B cell (primary cell): ENCODE results near the gene PTPN23. TPM values are rescaled to one million over a fixed set of nuclear protein-coding genes. Genes with fewer than 3 reads are reported as not detected.

Source experiments
- ATAC-seq: fragments of 200-7000 bp; cut with Tn5 transposase; one replicate; pipeline ENCODE4 v1.10.0; 2021; ENCODE audit warnings: low read depth, mild to moderate bottlenecking, moderate number of reproducible peaks, moderate library complexity
- CTCF ChIA-PET: fragments of 350-600 bp; sonication (Branson Sonifier 250); formaldehyde crosslinking; loops from one replicate; lab custom pipeline; 2021; ENCODE audit warnings: antibody characterized with exemption, inconsistent platforms; lab: Charles Lee
- POLR2A ChIA-PET: fragments of 350-600 bp; sonication (Branson Sonifier 250); formaldehyde crosslinking; loops from one replicate; lab custom pipeline; 2021; ENCODE audit warnings: antibody characterized with exemption; lab: Charles Lee
- DNase-seq: peaks from one replicate; pipeline ENCODE4 v3.0.0; 2013
- H2AFZ ChIP-seq: 2 replicates; pipeline ENCODE4 v1.6.1; 2012; ENCODE audit warnings: mild to moderate bottlenecking, low read depth, low read length; ENCODE audit not compliant: insufficient read depth, poor library complexity, severe bottlenecking
- H3K27ac ChIP-seq, 2 donors: 1 replicate in 1 of 2; 2 replicates in 1 of 2; pipeline ENCODE4 v1.5.1; 2012 to 2013; ENCODE audit warnings: low read length in 2 of 2, mild to moderate bottlenecking in 2 of 2, moderate library complexity in 1 of 2
- H3K27me3 ChIP-seq, 4 experiments: fragments of 200-600 bp in 1 of 4; sonication (generic) in 1 of 4; replicated peaks in 1 of 4; 1 replicate in 2 of 4; 2 replicates in 2 of 4; pipeline versions ENCODE4 v1.6.1 to v1.7.0; 2013 to 2016; ENCODE audit warnings: low read length in 3 of 4, mild to moderate bottlenecking in 2 of 4, mixed read lengths in 1 of 4, moderate library complexity in 1 of 4; ENCODE audit not compliant: insufficient read depth in 4 of 4, control insufficient read depth in 3 of 4; ENCODE audit errors: control extremely low read depth in 1 of 4
- H3K36me3 ChIP-seq, 2 experiments: replicated peaks in 1 of 2; 1 replicate in 1 of 2; 2 replicates in 1 of 2; pipeline versions ENCODE4 v1.6.1 to v1.7.1; 2013; ENCODE audit warnings: low read length in 1 of 2; ENCODE audit not compliant: insufficient read depth in 2 of 2, control insufficient read depth in 1 of 2; ENCODE audit errors: control extremely low read depth in 1 of 2, extremely low read depth in 1 of 2
- H3K4me1 ChIP-seq, 2 donors: fragments of 200-600 bp in 1 of 2; sonication (generic) in 1 of 2; 1 replicate in 1 of 2; 2 replicates in 1 of 2; pipeline versions ENCODE4 v1.5.1 to v1.6.1; 2013 to 2017; ENCODE audit warnings: low read length in 2 of 2; ENCODE audit not compliant: control insufficient read depth in 2 of 2, insufficient read depth in 2 of 2
- H3K4me2 ChIP-seq: replicated peaks from 2 replicates; pipeline ENCODE3; 2012; ENCODE audit warnings: mild to moderate bottlenecking, low read depth, low read length; ENCODE audit not compliant: poor library complexity, severe bottlenecking
- H3K4me3 ChIP-seq, 5 experiments: fragments of 200-600 bp in 1 of 5; sonication (generic) in 1 of 5; 1 replicate in 3 of 5; 2 replicates in 2 of 5; pipeline versions ENCODE4 v1.5.1 to v1.7.0; 2011 to 2016; ENCODE audit warnings: low read length in 4 of 5, mild to moderate bottlenecking in 4 of 5, low read depth in 2 of 5, control low read depth in 1 of 5, moderate library complexity in 1 of 5; ENCODE audit not compliant: insufficient read depth in 1 of 5; ENCODE audit errors: control extremely low read depth in 1 of 5, extremely low read depth in 1 of 5
- H3K79me2 ChIP-seq: fragments of 200-600 bp; sonication (generic); one replicate; pipeline ENCODE4 v1.6.0; 2016; ENCODE audit warnings: low read length; ENCODE audit not compliant: control insufficient read depth, insufficient read depth
- H3K9ac ChIP-seq: fragments of 200-600 bp; sonication (generic); 2 replicates; pipeline ENCODE4 v1.6.1; 2017; ENCODE audit warnings: mild to moderate bottlenecking, low read length, moderate library complexity
- H3K9me3 ChIP-seq, 3 donors: one replicate each; pipeline versions ENCODE4 v1.6.1 to v1.7.1; 2013; ENCODE audit warnings: low read length in 2 of 3; ENCODE audit not compliant: control insufficient read depth in 2 of 3, insufficient read depth in 1 of 3; ENCODE audit errors: control extremely low read depth in 1 of 3
- H4K20me1 ChIP-seq: 2 replicates; pipeline ENCODE4 v1.6.0; 2012; ENCODE audit warnings: mild to moderate bottlenecking, low read length; ENCODE audit not compliant: insufficient read depth, control insufficient read depth, poor library complexity, severe bottlenecking
- H3K27ac Mint-ChIP-seq: one replicate; pipeline ENCODE4 v1.8.0; 2021; ENCODE audit warnings: mixed read lengths
- H3K27me3 Mint-ChIP-seq: one replicate; pipeline ENCODE4 v1.8.0; 2021; ENCODE audit warnings: mixed read lengths
- H3K4me1 Mint-ChIP-seq: one replicate; pipeline ENCODE4 v1.8.0; 2021; ENCODE audit warnings: mixed read lengths
- H3K4me3 Mint-ChIP-seq: one replicate; pipeline ENCODE4 v1.8.0; 2021; ENCODE audit warnings: mixed read lengths
- H3K9me3 Mint-ChIP-seq: one replicate; pipeline ENCODE4 v1.8.0; 2022; ENCODE audit warnings: mixed read lengths; ENCODE audit not compliant: insufficient read depth
- CTCF ChIP-seq: fragments of 200-600 bp; IDR thresholded peaks from one replicate; pipeline ENCODE4 v1.8.0; 2022; ENCODE audit warnings: antibody characterized with exemption, mild to moderate bottlenecking
- EZH2 ChIP-seq: IDR thresholded peaks from 2 replicates; pipeline ENCODE4 v1.6.1; 2012; ENCODE audit warnings: borderline replicate concordance, low read depth, mild to moderate bottlenecking, moderate library complexity, low read length; ENCODE audit not compliant: insufficient read depth, poor library complexity, severe bottlenecking
- WGBS: methylation state at CpG from one replicate; pipeline ENCODE4 v1.1.5; 2013; ENCODE audit warnings: missing lambda C conversion rate; ENCODE audit not compliant: insufficient coverage; 5-methylcytosine and 5-hydroxymethylcytosine counted together
- intact Hi-C: fragments of 100-400 bp; cut with micrococcal nuclease; formaldehyde crosslinking; loops from one replicate; pipeline ENCODE4 v1.10.0; 2022
- polyA plus RNA-seq: library from polyadenylated mRNA; depleted of rRNA; stranded (reverse); fragments of >200 nt; gene quantifications from 2 replicates; pipeline ENCODE4 v1.2.3, GENCODE V29; 2012
- total RNA-seq, 2 donors: library from RNA; stranded (reverse); fragments of 120-200 nt in 1 of 2; gene quantifications; 1 replicate in 1 of 2; 2 replicates in 1 of 2; pipeline versions ENCODE4 v1.2.3 to v1.2.4, GENCODE V29; 2013 to 2022

PTPN23 gene
- total and polyA plus RNA-seq, 2 donors (not counting 1 experiment from before 2014, with no cell fraction given), result 21.3 to 68.8 TPM

GRCh38 chr3:47440131-47440530 lies 59.3 kb downstream of the PTPN23 start:
- no peak for ATAC-seq
- Histone ChIP-seq H4K20me1 (peaks cover 14% of the 10 kb centered on the region), H3K79me2 (peaks cover 14% of the 10 kb centered on the region), H3K4me3 (no peak overlapping the region), H3K4me1 (no peaks in the 10 kb centered on the region), H3K9me3 (no peaks in the 10 kb centered on the region), H3K27ac (no peak overlapping the region), H3K27me3 (no peaks in the 10 kb centered on the region), H3K4me2 (no peak overlapping the region), H3K9ac (no peak overlapping the region), H3K36me3 (peaks cover 0 to 51% of the 10 kb centered on the region in 2 experiments), H2AFZ (no peak overlapping the region)
- Mint-ChIP-seq H3K27ac (no peak overlapping the region), H3K9me3 (no peaks in the 10 kb centered on the region), H3K4me3 (no peak overlapping the region), H3K27me3 (no peaks in the 10 kb centered on the region), H3K4me1 (no peaks in the 10 kb centered on the region)
- intact Hi-C loops, result no loop called here
- no peak for DNase-seq
- CTCF ChIA-PET, result no interaction called here
- POLR2A ChIA-PET, result no interaction called here
- TF ChIP-seq EZH2, result no peak
- no peak for TF ChIP-seq CTCF

GRCh38 chr3:47441796-47442551 lies 61.2 kb downstream of the PTPN23 start:
- TF ChIP-seq CTCF (no peak), EZH2 (no peak)
- no peak overlapping the region for H2AFZ ChIP-seq
- H3K4me1 ChIP-seq, result no peaks in the 10 kb centered on the region
- no peaks in the 10 kb centered on the region for H3K27me3 ChIP-seq
- CTCF ChIA-PET, result no interaction called here
- WGBS, result 95% methylated on average over 2 of the region's 4 CpGs
- Mint-ChIP-seq H3K9me3 (no peaks in the 10 kb centered on the region), H3K4me3 (no peak overlapping the region), H3K27me3 (no peaks in the 10 kb centered on the region), H3K27ac (no peak overlapping the region), H3K4me1 (no peaks in the 10 kb centered on the region)
- H3K79me2 ChIP-seq, result peaks cover 32% of the 10 kb centered on the region
- peaks cover 21% of the 10 kb centered on the region for H4K20me1 ChIP-seq
- H3K4me2 ChIP-seq, result no peak overlapping the region
- H3K9ac ChIP-seq, result no peak overlapping the region
- H3K9me3 ChIP-seq, result peaks cover 0 to 3% (median 0%) of the 10 kb centered on the region in 3 donors
- DNase-seq (no peak), ATAC-seq (no peak)
- H3K27ac ChIP-seq, result no peak overlapping the region
- H3K36me3 ChIP-seq, result peaks cover 0 to 45% of the 10 kb centered on the region in 2 experiments
- POLR2A ChIA-PET, result no interaction called here
- no peak overlapping the region for H3K4me3 ChIP-seq
- intact Hi-C loops, result no loop called here
